OCI-LY1 (cell line): Measurements from ENCODE around the gene FAM107B.

ENCODE experiments used
- CTCF ChIP-seq: fragments of 200-600 bp; sonication (generic), shearing (Covaris generic); IDR thresholded peaks from 2 replicates; pipeline ENCODE4 v1.5.1; 2017; ENCODE audit warnings: mild to moderate bottlenecking, antibody characterized with exemption, low read length, moderate library complexity, mixed read lengths
- EZH2 ChIP-seq: fragments of 200-600 bp; sonication (generic), shearing (Covaris generic); IDR thresholded peaks from 2 replicates; pipeline ENCODE4 v1.8.0; 2017; ENCODE audit warnings: borderline replicate concordance, mixed run types, mild to moderate bottlenecking, antibody characterized with exemption, low read length, moderate library complexity, mixed read lengths

- TF ChIP-seq CTCF (no peak), EZH2 (no peak)
These were observed 98.0 kb downstream of the FAM107B start for GRCh38 chr10:14676732-14677131.
